HCT116 (cell line): ENCODE data around the gene GCAT. TPM values are rescaled to one million over a fixed set of nuclear protein-coding genes. Genes with fewer than 3 reads are reported as not detected.

Source experiments
- ATAC-seq: fragments of 200-7000 bp; cut with Tn5 transposase; 2 replicates; pipeline ENCODE4 v1.9.1; 2020; ENCODE audit warnings: mild to moderate bottlenecking, moderate library complexity
- BruUV-seq: library from RNA; stranded (reverse); fragments of 400-500 nt; replicated peaks from 2 replicates; lab custom pipeline; 2021; lab: Mats Ljungman, UMichigan
- CTCF ChIA-PET: fragments of 300-600 bp; sonication (Branson Sonifier 250); formaldehyde crosslinking; loops from one replicate; lab custom pipeline; 2021; ENCODE audit warnings: antibody characterized with exemption; lab: Charles Lee
- POLR2A ChIA-PET: fragments of 300-600, 350-600 bp; sonication (Branson Sonifier 250); formaldehyde crosslinking; loops from one replicate; lab custom pipeline; 2021; ENCODE audit warnings: antibody characterized with exemption; lab: Charles Lee
- RAD21 ChIA-PET, 2 experiments: fragments of 300-600 bp; sonication (Branson Sonifier 250); formaldehyde crosslinking; loops; one replicate each; lab custom pipeline; 2023; ENCODE audit warnings: low total read pairs in 2 of 2; ENCODE audit not compliant: uncharacterized antibody in 2 of 2, unreplicated experiment in 2 of 2, low non-redundant PET in 1 of 2; lab: Charles Lee
- DNase-seq: peaks from one replicate; pipeline ENCODE4 v3.0.0-alpha.2; 2010; ENCODE audit warnings: low read depth, low spot score
- H2AFZ ChIP-seq: fragments of 200-600 bp; shearing (Covaris generic), sonication (generic); 2 replicates; pipeline ENCODE4 v1.6.1; 2017; ENCODE audit warnings: low read depth, mixed run types, mixed read lengths, antibody characterized with exemption, low read length; ENCODE audit not compliant: poor library complexity, severe bottlenecking
- H3K27ac ChIP-seq: 2 replicates; pipeline ENCODE4 v1.5.1; 2012; ENCODE audit warnings: low read depth, low read length
- H3K27me3 ChIP-seq: fragments of 200-600 bp; sonication (generic); 2 replicates; pipeline ENCODE4 v1.6.1; 2016; ENCODE audit warnings: mixed run types, low read length, mixed read lengths; ENCODE audit not compliant: insufficient read depth
- H3K36me3 ChIP-seq, 2 experiments: fragments of 200-500 bp in 1 of 2; fragments of 200-600 bp in 1 of 2; sonication (Bioruptor generic) in 1 of 2; sonication (generic) in 1 of 2; 2 replicates each; pipeline versions ENCODE4 v1.5.1 to v1.6.1; 2014 to 2016; ENCODE audit warnings: low read length in 2 of 2, inconsistent platforms in 1 of 2, mixed read lengths in 1 of 2, mixed run types in 1 of 2; ENCODE audit not compliant: insufficient read depth in 2 of 2, control insufficient read depth in 1 of 2
- H3K4me1 ChIP-seq, 2 experiments: fragments of 200-600 bp in 1 of 2; sonication (generic) in 1 of 2; 2 replicates each; pipeline versions ENCODE4 v1.5.1 to v1.6.1; 2012 to 2017; ENCODE audit warnings: low read length in 2 of 2, inconsistent platforms in 1 of 2, mild to moderate bottlenecking in 1 of 2, mixed read lengths in 1 of 2, mixed run types in 1 of 2, moderate library complexity in 1 of 2; ENCODE audit not compliant: insufficient read depth in 2 of 2, control insufficient read depth in 1 of 2
- H3K4me2 ChIP-seq: fragments of 200-600 bp; sonication (generic); 2 replicates; pipeline ENCODE4 v1.6.1; 2017; ENCODE audit warnings: mixed run types, low read length, mixed read lengths
- H3K4me3 ChIP-seq, 2 experiments: fragments of 200-600 bp in 1 of 2; sonication (generic) in 1 of 2; replicated peaks in 1 of 2; 2 replicates each; pipeline ENCODE4 v1.5.1; 2011 to 2016; ENCODE audit warnings: low read length in 2 of 2, control low read depth in 1 of 2, low read depth in 1 of 2, mild to moderate bottlenecking in 1 of 2, mixed read lengths in 1 of 2, mixed run types in 1 of 2
- H3K79me2 ChIP-seq: fragments of 200-600 bp; sonication (generic); 2 replicates; pipeline ENCODE4 v1.6.1; 2017; ENCODE audit warnings: mild to moderate bottlenecking, mixed run types, low read length, moderate library complexity, mixed read lengths; ENCODE audit not compliant: insufficient read depth
- H3K9ac ChIP-seq: fragments of 200-600 bp; sonication (generic); 2 replicates; pipeline ENCODE4 v1.6.1; 2016; ENCODE audit warnings: low read length, mixed read lengths
- H3K9me2 ChIP-seq: fragments of 200-600 bp; sonication (generic), shearing (Covaris generic); 2 replicates; pipeline ENCODE4 v1.6.1; 2017; ENCODE audit warnings: mixed run types, mild to moderate bottlenecking, moderate library complexity; ENCODE audit not compliant: insufficient read depth
- H3K9me3 ChIP-seq, 2 experiments: fragments of 200-500 bp in 1 of 2; fragments of 200-600 bp in 1 of 2; sonication (Bioruptor generic) in 1 of 2; sonication (generic) in 1 of 2; 2 replicates each; pipeline ENCODE4 v1.6.1; 2014 to 2017; ENCODE audit warnings: low read length in 2 of 2, mixed read lengths in 2 of 2, inconsistent platforms in 1 of 2, low read depth in 1 of 2, mild to moderate bottlenecking in 1 of 2, mixed run types in 1 of 2, moderate library complexity in 1 of 2; ENCODE audit not compliant: control insufficient read depth in 1 of 2, insufficient read depth in 1 of 2
- H4K20me1 ChIP-seq: fragments of 200-600 bp; sonication (generic), shearing (Covaris generic); 2 replicates; pipeline ENCODE4 v1.6.1; 2017; ENCODE audit warnings: mixed run types, mild to moderate bottlenecking, moderate library complexity; ENCODE audit not compliant: insufficient read depth
- CBX3 ChIP-seq: IDR thresholded peaks from 2 replicates; pipeline ENCODE4 v1.6.1; 2012; ENCODE audit warnings: low read depth
- SIN3A ChIP-seq: IDR thresholded peaks from 2 replicates; pipeline ENCODE4 v1.6.1; 2012; ENCODE audit warnings: low read depth
- intact Hi-C: fragments of 100-400 bp; cut with micrococcal nuclease; formaldehyde crosslinking; loops from 2 replicates; pipeline ENCODE4 v1.10.0; 2022
- total RNA-seq: library from RNA; stranded (reverse); gene quantifications from one replicate; pipeline ENCODE4 v1.2.1, GENCODE V29; 2021; ENCODE audit not compliant: unreplicated experiment
- TF ChIP-seq, protein P1 (sequence below), 3 experiments: fragments of 200-600 bp in 1 of 3; sonication (generic) in 1 of 3; IDR thresholded peaks in 2 of 3; conservative IDR thresholded peaks in 1 of 3; 2 replicates each; pipeline ENCODE4 v1.5.1; 2012 to 2017; ENCODE audit warnings: low read depth in 2 of 3, low read length in 2 of 3, antibody characterized with exemption in 1 of 3, borderline replicate concordance in 1 of 3, control low read depth in 1 of 3, mild to moderate bottlenecking in 1 of 3, mixed read lengths in 1 of 3, mixed run types in 1 of 3, moderate library complexity in 1 of 3; ENCODE audit not compliant: insufficient read depth in 1 of 3
- TF ChIP-seq, protein P2 (sequence below): IDR thresholded peaks from 2 replicates; pipeline ENCODE4 v1.6.1; 2012; ENCODE audit warnings: low read depth

The GCAT gene
- total RNA-seq, 1 experiment from 2014 or later: 88.7 TPM

DNA sequence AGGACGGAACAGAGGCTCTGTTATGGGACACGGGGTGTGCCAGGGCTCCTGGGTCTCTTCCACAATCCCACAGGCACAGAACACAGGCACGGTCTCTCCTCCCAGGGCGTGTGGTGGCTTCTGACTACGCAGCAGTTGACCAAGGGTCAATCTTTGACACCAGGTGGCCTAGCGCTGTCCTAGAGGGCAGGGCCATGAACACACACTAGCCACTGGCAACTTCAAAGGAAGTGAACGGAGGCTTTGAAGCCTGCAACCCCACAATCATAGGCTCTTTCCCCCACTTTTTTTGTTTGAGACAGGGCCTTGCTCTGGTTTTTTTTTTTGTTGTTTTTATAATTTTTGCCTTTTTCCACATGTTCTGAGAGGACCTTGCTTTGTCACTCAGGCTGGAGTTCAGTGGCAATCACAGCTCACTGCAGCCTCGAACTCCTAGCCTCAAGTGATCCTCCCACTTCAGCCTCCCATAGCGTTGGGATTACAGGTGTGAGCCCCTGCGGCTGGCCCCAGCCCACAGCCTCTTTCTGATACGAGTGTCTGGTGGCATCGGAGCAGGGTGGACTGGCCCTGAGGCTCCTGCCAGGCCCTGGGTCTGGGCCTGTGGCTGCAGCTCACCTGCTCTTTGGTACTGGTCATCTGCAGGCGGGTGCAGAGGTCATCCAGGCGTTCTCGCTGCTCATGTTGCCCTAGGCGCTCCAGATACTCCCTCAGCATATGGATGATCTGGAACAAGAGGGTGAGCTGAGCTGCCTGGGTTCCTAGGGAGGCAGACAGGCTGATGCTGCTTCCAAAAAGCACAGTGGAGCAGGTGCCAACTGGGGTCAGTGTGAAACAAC, 24.5 kb downstream of the GCAT start (continued):
- TF ChIP-seq, protein P1, sequence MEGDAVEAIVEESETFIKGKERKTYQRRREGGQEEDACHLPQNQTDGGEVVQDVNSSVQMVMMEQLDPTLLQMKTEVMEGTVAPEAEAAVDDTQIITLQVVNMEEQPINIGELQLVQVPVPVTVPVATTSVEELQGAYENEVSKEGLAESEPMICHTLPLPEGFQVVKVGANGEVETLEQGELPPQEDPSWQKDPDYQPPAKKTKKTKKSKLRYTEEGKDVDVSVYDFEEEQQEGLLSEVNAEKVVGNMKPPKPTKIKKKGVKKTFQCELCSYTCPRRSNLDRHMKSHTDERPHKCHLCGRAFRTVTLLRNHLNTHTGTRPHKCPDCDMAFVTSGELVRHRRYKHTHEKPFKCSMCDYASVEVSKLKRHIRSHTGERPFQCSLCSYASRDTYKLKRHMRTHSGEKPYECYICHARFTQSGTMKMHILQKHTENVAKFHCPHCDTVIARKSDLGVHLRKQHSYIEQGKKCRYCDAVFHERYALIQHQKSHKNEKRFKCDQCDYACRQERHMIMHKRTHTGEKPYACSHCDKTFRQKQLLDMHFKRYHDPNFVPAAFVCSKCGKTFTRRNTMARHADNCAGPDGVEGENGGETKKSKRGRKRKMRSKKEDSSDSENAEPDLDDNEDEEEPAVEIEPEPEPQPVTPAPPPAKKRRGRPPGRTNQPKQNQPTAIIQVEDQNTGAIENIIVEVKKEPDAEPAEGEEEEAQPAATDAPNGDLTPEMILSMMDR (IDR thresholded peaks at IDR 0.05 in 2 of 3, conservative IDR thresholded peaks at IDR 0.05 in 1 of 3; ENCODE audit: borderline replicate concordance in 1 of 3, insufficient read depth in 1 of 3, low read depth in 2 of 3, low read length in 2 of 3): no peak

DNA sequence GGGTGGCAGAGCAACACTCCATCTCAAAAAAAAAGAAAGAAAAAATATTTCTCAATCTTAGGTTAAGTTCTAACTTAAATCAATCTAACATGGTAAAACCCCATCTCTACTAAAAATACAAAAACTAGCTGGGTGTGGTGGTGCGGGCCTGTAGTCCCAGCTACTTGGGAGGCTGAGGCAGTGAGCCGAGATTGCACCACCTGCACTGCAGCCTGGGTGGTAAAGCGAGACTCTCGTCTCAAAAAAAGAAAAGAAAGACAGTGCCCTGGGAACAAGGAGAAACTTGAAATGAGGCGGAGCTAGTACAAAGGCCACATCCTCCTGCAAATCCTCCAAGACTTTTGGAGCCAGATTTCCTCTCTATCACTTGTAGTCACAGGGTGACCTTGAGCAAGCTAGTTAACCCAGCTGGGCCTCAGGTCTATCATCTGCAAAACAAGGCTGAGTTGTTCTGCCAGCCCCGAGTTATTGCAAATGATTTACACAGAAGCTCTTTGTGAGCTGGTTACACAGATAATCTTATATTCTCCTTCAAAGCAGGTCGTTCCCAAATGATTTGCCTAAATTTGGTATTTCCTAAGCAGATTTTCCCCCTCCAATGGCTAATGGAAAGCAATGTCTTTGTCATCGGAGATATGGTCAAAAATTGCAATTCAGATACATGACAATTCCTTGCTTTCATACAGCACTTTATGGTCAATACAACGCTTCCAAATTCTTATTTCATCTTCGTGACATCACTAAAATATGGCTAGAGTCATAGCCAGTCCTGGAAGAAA, 34.5 kb downstream of the GCAT start:
- H3K27me3 ChIP-seq: no peaks in the 10 kb centered on the region
- H4K20me1 ChIP-seq: no peaks in the 10 kb centered on the region
- H3K9me2 ChIP-seq: no peaks in the 10 kb centered on the region
- ChIA-PET POLR2A (no interaction called here), CTCF (no interaction called here), RAD21 (interaction anchor here in 1 of 2 experiments (0.6 kb wide), 1 partner anchor 262 kb away, joined by 5 read pairs; the partner anchor contains the start of gene LGALS2)
- peak overlapping the region in 1 of 2 experiments; percentile 75; a peak in 3 of 4 replicates for H3K4me3 ChIP-seq
- TF ChIP-seq SIN3A (no peak), CBX3 (no peak)
- TF ChIP-seq, protein P2, sequence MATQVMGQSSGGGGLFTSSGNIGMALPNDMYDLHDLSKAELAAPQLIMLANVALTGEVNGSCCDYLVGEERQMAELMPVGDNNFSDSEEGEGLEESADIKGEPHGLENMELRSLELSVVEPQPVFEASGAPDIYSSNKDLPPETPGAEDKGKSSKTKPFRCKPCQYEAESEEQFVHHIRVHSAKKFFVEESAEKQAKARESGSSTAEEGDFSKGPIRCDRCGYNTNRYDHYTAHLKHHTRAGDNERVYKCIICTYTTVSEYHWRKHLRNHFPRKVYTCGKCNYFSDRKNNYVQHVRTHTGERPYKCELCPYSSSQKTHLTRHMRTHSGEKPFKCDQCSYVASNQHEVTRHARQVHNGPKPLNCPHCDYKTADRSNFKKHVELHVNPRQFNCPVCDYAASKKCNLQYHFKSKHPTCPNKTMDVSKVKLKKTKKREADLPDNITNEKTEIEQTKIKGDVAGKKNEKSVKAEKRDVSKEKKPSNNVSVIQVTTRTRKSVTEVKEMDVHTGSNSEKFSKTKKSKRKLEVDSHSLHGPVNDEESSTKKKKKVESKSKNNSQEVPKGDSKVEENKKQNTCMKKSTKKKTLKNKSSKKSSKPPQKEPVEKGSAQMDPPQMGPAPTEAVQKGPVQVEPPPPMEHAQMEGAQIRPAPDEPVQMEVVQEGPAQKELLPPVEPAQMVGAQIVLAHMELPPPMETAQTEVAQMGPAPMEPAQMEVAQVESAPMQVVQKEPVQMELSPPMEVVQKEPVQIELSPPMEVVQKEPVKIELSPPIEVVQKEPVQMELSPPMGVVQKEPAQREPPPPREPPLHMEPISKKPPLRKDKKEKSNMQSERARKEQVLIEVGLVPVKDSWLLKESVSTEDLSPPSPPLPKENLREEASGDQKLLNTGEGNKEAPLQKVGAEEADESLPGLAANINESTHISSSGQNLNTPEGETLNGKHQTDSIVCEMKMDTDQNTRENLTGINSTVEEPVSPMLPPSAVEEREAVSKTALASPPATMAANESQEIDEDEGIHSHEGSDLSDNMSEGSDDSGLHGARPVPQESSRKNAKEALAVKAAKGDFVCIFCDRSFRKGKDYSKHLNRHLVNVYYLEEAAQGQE: no peak
- peaks cover 3 to 18% of the 10 kb centered on the region in 2 experiments; a peak in 3 of 4 replicates for H3K4me1 ChIP-seq
- peak overlapping the region; percentile 87 for H3K4me2 ChIP-seq
- no peak overlapping the region for H2AFZ ChIP-seq
- BruUV-seq: no TSS peak
- ATAC-seq (no peak), DNase-seq (no peak)
- H3K27ac ChIP-seq: no peak overlapping the region
- intact Hi-C loops: no loop called here
- H3K9me3 ChIP-seq: peaks cover 0 to 6% of the 10 kb centered on the region in 2 experiments; a peak in 1 of 4 replicates
- H3K36me3 ChIP-seq: peaks cover 6 to 15% of the 10 kb centered on the region in 2 experiments; a peak in 3 of 4 replicates
- peaks cover 18% of the 10 kb centered on the region for H3K79me2 ChIP-seq
- H3K9ac ChIP-seq: no peak overlapping the region
